ENCODE data around the gene OXA1L.

DNA sequence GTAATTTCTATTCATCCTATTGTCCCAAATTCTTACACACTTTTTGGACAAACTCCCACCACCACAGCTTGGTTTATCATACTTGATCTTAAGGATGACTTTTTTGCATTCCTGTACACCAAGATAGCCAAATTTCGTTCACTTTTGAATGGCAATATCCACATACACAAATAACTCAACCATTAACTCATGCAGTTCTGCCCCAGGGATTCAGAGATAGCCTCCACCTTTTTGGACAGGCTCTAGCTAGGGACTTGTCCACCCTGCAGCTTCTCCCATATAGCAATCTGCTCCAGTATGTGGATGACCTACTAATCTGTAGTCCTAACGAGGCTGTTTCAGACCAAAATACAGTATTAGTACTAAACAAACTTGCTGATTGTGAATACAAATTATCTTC, 32.7 kb upstream of the OXA1L start:
- TF ChIP-seq POLR2AphosphoS5 (IDR thresholded peaks at IDR 0.05; ENCODE audit: low read depth, low read length) (no peak), SIN3A (IDR thresholded peaks at IDR 0.05; ENCODE audit: borderline replicate concordance, insufficient read depth, low read length) (no peak), TAF1 (IDR thresholded peaks at IDR 0.05; ENCODE audit: borderline replicate concordance, insufficient read depth, low read length) (no peak), FOXP2 (optimal IDR thresholded peaks at IDR 0.05; ENCODE audit: borderline replicate concordance, extremely low read depth, extremely low read length, insufficient read depth) (no peak)
- TF ChIP-seq, protein P1, sequence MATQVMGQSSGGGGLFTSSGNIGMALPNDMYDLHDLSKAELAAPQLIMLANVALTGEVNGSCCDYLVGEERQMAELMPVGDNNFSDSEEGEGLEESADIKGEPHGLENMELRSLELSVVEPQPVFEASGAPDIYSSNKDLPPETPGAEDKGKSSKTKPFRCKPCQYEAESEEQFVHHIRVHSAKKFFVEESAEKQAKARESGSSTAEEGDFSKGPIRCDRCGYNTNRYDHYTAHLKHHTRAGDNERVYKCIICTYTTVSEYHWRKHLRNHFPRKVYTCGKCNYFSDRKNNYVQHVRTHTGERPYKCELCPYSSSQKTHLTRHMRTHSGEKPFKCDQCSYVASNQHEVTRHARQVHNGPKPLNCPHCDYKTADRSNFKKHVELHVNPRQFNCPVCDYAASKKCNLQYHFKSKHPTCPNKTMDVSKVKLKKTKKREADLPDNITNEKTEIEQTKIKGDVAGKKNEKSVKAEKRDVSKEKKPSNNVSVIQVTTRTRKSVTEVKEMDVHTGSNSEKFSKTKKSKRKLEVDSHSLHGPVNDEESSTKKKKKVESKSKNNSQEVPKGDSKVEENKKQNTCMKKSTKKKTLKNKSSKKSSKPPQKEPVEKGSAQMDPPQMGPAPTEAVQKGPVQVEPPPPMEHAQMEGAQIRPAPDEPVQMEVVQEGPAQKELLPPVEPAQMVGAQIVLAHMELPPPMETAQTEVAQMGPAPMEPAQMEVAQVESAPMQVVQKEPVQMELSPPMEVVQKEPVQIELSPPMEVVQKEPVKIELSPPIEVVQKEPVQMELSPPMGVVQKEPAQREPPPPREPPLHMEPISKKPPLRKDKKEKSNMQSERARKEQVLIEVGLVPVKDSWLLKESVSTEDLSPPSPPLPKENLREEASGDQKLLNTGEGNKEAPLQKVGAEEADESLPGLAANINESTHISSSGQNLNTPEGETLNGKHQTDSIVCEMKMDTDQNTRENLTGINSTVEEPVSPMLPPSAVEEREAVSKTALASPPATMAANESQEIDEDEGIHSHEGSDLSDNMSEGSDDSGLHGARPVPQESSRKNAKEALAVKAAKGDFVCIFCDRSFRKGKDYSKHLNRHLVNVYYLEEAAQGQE (IDR thresholded peaks at IDR 0.05; ENCODE audit: insufficient read depth in 1 of 2, low read depth in 2 of 2, low read length in 2 of 2): no peak
